ENCODE data around the gene UGT8.
"Not testable (repeated sequence)": the region's sequence is repeated elsewhere in the genome, so short reads cannot be mapped to it uniquely, and the experiment has no call there.

The UGT8 gene, protein sequence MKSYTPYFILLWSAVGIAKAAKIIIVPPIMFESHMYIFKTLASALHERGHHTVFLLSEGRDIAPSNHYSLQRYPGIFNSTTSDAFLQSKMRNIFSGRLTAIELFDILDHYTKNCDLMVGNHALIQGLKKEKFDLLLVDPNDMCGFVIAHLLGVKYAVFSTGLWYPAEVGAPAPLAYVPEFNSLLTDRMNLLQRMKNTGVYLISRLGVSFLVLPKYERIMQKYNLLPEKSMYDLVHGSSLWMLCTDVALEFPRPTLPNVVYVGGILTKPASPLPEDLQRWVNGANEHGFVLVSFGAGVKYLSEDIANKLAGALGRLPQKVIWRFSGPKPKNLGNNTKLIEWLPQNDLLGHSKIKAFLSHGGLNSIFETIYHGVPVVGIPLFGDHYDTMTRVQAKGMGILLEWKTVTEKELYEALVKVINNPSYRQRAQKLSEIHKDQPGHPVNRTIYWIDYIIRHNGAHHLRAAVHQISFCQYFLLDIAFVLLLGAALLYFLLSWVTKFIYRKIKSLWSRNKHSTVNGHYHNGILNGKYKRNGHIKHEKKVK

DNA sequence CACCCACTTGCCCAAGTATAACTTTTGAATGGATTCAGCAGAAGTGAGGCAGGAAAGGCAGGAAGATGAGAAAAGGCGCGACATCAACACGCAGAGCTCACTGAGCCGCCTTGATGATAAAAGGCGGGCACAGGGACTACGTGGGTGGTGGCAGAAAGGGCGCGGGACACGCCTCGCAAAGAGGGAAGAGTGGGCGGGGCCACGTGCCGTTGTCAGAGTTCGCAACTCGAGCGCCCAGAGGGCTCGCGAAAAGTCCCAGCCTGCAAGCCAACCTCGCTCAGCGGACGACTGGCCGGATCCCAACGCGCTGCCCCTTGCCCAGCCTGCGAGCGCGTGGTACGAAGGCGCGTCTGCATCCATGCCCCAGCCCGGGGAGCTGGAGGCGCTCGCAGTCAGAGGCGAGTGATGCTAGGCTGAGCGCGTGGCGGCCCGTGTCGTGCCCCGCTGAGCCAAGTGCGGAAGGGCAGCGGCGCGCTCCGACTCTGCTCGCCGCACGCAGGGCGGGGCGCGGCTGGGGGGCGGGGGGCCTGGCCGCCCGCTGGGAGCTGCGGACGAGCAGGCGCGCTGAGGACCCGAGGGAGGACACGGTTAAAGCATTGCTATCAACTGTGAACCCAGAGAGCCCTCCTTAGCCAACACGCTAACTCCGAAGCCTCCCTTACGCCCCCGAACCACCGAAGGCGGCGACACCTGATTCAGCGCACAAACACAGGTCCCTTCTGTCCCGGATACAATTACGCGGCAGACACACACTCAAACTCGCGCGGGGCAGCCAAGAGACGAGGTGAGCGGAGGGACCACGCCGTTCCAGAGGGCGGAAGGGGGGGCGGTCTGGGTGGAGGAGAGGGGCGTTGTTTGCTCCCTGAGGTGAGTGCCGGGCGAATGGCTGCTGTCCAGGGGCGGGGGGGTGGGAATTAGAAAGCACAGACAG is at the start of gene UGT8:
Gene UGT8, plus strand, starts transcription at position 617 of the 931 bp plus-strand sequence. CDS start 24,074 bp downstream, outside the sequence.
- no peak for DNase-seq (ENCODE audit: low read depth)

DNA sequence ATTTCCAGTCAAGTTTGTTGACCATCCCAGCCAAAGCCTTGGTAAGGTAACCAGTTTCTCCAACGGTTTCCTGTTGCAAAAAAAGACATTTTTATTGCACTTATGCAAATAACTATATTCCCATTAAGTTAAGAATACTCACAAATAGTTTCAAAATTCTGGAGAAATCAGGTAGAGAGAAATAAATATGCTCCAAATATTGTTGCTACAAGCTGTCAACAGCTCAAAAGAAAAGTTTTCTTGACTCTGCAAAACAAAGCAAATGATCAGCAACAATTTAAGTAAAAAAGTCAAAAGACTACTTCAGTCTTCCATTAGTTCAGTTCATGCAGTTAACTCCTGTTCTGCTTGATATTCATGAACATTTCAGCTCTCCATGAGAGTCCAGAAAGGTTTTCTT is 49.0 kb upstream of the UGT8 start:
- DNase-seq (ENCODE audit: low read depth): no peak

DNA sequence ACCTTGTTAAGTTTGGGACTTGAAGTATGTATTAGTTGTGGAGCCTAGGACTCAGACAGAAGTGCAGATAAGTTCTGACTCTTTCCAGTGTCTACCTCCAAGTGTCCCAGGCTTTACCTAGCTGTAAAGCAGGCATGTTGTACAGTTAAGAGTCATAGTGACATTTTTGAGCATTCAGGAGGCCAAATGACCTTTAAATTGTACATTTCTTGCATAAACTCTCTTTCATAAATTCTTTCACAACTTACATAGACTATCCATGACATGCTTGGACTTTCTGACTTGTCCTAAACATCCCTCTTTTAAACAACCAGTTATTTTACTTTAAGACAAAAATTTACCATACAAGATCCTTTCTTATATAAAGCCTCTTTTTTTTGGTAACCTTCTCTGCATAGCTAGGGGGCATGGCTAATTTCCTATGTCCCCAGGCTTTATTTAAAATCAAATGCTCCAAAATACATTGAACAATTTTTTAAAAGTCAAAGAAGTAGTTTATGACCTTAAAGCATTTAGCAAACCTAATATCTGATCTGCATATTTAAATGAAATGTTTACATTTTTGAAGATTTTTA is 40.1 kb upstream of the UGT8 start:
- DNase-seq (ENCODE audit: low read depth): no peak

DNA sequence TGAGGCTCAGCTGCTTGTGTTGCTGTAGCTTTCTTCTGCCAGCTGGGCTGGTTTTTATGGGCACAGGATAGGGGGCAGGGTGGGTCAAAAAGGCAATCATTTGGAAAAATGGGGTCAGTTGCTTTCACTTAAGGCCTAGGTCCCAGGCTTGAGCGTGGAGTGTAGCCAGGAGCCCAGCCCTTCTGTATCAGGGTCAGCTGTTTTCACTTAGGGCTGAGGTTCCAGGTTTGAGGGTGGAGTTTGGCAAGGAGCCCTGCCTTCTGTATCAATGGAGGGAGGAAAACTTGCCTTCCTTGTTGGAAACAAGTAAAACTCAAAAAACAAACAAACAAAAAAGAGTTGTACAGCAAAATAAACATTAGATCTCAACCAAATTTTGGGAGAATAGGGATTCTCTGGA is 37.0 kb upstream of the UGT8 start:
- DNase-seq (ENCODE audit: low read depth): no peak

DNA sequence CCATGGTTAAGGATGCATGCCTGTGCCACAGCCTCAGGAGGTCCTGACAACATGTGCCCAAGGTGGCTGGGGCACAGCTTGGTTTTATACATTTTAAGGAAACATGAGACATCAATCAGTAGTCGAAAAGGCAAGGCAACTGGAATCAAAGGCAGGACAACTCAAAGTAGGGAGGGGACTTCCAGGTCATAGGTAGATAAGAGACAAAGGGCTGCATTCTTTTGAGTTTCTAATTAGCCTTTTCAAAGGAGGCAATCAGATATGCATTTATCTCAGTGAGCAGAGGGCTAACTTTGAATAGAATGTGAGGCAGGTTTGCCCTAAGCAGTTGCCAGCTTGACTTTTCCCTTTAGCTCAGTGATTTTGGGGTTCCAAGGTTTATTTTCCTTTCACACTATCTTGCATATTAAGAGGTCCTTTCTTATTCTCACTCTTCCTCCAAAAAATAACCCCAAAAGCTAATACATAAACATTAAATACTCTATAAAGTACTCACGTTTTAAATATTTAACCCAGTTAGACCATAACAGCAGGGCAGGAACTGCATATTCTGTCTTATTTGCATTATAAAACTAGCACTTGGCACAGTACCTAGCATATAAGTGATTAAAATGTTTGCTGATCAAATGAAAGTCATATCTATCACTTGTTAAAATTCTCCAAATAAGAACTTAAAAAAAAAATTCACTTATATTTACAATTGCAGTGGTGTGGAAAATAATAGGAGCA is 36.3 kb upstream of the UGT8 start:
- no peak for DNase-seq (ENCODE audit: low read depth)

DNA sequence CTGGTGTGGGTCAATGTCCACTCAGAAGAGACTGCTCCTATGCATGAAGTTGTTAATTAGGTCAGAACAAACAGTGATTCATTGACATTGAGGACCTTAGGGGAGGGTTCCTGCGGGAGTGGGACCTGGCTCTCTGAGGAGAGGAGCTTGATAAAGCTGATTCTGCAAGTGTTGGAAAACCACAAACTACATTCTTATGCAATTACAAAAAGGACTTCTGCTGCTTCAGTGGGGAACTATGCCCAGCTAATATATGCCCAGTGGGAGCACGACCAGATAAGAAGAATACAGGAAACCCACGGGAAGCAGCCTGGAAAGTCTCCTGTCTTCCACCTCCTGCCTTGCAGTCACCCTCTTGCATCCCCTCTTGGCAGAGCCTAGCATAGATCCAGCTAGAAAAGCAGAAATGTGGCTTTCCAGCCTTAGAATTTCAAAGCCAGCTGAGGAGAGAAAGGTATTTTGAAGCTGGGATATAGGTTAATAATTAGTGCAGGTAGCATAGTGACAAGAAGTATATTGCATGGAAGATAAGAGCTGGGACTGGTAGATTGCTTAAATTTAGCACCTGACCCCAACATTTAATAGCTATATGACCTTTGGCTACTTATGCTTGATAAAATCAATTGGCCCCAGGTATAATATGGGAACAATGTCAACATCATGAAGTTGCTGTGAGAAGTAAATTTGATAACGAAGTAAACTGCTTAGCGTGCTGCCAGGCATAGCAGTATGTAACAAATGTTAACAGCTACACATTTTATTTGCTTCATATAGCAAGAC is 34.9 kb upstream of the UGT8 start:
- DNase-seq (ENCODE audit: low read depth): no peak

DNA sequence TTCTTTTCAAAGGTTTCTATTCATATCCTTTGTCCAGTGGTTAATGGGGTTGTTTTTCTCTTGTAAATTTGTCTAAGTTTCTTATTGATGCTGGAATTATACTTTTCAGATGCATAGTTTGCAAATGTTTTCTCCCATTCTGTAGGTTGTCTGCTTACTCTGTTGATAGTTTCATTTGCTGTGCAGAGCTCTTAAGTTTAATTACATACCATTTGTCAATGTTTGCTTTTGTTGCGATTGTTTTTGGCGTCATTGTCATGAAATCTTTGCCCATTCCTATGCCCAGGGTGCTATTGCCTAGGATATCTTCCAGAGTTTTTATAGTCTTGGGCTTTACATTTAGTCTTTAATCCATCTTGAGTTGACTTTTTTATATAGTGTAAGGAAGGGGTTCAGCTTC is 21.2 kb upstream of the UGT8 start:
- DNase-seq (ENCODE audit: low read depth): no peak

DNA sequence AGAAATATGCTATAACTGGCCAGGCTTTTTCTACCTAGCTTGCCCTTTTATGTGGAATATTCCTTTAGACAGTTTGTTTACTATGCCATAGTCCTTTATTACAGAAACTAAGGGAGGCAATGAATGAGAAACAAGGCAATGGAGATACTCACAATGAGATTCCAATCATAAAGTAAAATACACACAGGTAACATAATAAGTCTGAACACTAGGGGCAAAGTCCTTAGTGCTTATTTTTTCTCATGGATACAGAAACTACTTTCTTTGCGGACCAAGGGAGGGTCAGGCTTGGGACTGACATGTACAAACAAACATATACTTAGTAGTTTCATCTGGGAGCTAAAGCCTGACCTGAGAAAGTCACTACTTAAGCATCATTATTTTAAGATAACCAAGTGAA is 16.0 kb upstream of the UGT8 start:
- no peak for DNase-seq (ENCODE audit: low read depth)

DNA sequence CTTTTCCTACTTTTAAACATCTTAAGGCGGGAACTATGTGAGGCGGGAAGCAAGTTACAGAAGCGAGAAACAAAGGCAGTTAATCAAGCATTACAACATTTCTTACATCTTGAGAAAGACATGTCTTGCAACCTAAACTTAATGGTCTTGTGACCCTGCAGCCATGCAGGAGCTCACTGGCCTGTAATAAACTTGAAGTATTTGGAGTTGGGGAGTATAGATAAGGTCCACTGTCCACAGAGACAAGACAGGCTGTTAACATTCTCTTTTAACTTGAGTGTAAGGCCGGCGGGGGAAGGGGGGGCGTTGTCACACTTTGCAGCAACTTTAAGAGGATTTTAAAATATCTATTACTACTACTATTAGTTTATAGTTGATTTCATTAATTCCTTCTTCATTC is 10.3 kb upstream of the UGT8 start:
- no peak for DNase-seq (ENCODE audit: low read depth)

DNA sequence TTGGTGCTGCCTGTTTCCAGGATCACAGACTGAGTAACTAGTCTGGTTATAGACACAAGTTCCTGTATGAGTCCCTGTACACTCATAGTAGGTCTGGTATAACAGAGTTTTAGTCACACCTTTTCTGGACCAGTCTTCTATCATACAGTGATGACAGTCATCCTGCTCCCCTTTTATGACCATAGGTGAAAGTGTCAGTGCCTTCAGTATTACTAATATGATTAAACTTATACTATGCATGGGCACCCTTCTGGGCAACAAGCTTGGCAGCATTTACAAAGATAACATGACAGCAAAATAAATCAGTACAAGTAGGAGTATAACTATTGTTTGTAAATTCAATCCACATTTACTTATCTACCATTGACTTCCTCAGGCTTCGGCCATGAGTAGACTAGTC is 8.2 kb upstream of the UGT8 start:
- not testable (repeated sequence) for DNase-seq (ENCODE audit: low read depth)

DNA sequence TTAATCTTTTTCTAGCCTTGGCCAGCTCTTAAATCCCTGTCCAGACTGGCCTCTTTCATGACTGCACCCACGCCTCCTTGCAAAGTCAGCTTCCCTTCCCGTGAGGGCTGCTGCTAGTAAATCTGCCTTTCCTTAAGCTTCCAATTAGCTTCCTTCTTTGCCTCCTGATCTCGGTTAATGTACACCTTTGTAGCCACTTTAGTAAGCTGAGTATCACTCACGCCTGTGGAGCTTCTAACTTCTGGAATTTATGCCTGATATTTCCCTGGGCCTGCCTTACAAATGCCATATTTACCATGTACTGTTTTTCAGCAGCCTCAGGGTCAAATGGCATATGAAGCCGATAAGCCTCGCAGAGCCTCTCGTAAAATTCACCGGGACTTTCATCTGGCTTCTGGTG is 5.1 kb upstream of the UGT8 start:
- DNase-seq (ENCODE audit: low read depth): no peak

DNA sequence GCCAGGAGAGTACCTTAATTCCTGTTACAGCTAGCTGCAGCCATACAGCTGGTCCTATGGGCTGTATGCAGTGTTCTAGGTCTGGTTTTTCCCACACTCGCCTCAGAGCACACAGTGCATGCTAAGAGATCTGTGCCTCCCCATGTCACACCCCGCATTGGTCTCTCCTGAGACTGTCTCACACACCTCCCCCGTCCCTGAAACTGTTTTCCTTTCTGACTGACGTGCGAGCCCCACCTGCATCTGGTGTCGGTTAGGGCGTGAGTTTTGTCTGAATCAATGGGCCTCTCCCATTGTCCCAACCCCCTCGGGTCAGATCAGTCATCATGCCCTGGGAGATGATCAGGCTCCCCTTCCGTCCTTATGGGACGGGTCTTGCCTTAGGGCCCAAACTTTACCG is 3.4 kb upstream of the UGT8 start:
- DNase-seq (ENCODE audit: low read depth): no peak

DNA sequence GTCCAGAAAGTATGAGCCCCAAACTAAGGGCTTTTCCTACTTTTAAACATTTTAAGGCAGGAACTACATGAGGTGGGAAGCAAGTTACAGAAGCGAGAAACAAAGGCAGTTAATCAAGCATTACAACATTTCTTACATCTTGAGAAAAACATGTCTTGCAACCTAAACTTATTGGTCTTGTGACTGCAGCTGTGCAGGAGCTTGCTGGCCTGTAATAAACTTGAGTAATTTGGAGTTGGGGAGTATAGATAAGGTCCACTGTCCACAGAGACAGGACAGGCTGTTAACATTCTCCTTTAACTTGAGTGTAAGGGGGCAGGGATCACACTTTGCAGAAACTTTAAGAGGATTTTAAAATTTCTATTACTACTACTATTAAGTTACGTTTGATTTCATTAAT is 2.7 kb upstream of the UGT8 start:
- no peak for DNase-seq (ENCODE audit: low read depth)

DNA sequence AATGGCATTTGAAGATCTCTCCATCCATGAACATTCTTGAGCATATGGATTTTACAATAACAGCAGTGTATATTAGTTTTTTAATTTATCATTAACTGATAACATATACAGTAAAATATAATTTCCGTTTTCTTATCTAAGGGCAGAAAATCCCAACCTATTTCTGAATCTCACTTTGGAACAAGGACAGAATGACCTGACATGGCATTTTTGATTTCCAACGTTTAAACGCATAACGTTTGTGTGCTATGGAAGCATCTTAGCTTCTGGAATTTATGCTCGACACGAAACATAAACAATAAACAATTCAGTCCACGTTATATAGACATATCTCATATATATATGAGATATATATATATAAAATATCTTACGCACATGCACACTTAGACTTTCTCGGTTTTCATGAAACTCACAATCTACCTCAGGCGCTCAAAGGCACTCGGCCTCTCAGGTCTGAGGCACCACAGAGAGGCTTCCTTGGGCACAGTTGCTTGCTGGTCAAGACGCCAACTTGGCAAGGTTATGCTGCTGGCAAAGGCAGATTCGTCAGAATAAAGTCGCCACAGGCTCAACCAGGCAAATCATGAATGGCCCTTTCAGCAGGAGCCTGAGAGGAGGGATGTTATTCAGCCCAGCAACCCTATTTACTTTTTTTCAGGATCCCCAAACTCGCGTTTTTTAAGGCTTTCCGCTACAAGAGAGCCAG is 1.0 kb upstream of the UGT8 start:
- no peak for DNase-seq (ENCODE audit: low read depth)

DNA sequence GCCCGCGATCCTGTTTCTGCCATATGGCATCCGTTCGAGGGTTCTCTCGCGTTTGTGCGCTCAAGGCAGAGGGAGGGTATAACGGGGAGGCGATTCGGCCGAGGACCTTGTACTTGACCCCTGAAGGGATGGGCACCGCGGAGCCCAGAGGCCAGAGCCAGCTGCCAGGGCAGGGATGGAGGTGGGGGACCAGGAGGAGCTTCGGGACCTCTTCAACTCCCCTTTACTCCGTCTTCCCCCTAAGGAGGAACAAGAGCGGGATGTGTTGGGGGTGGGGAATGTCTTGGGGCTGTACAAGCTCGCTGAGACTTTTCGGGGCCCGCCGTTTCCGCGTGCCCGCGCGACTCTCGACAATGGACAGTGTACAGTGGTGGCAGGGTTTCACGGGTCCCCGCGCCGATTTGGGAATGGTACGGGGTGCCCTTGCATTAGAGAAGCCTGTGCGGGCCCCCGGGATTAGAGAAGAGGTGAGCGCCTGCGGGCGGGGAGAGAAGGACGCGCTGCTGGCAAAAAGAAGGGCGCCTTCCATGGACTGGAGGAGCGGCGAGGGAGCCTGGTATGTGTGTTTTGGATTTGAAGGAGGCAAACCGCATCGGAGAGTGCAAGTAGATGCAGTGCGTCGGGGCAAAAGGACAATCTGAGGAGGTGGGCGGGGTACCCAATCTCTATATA is 760 bp downstream of the UGT8 start:
- no peak for DNase-seq (ENCODE audit: low read depth)

DNA sequence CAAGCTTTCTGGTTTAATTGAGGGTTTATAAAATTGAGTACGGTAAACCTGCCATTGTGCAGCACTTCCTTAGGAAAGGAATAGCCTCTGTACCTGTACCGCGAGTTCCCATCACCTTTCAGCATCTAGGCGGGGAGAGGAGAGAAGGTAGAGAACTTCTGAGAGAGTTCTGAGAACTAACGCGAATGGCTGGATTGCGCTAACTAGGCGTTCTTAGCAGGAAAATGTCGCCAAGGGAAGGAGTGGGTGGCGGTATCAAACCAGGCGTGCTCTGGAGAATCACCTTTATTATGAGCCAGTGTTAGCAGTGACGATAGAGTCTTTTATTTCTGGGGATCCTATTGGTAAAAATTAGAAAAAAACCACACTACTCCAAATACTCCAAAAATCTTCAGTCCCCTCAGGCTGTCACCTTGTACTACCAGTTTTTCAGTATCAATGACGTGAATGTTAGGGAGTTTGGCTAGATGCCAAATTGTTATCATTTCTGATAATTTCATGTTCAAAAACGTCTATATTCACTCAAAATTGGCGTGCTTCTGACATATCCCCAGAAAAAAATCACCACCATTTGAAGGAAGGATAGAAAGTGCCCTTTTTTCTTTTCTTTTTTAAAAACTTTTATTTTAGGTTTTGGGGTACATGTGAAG is 1.4 kb downstream of the UGT8 start:
- no peak for DNase-seq (ENCODE audit: low read depth)

DNA sequence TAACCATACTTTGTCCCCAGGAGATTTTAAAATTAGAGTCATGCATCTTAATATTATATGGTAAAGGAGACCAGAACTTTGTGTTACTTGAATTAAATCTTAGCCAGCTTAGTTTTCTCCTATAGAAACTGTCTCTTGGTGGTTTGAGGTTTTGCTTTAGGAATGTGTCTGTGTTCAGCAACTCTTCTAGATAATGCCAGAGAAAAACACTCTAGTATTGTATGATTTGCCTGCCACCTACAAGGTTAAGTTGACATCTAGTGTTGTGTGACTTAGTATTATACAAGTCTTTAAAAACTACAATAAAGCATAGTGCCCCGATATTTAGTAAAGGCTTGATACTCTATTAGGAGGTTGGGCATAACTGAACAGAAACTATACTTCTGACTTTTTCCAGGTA is 2.1 kb downstream of the UGT8 start:
- DNase-seq (ENCODE audit: low read depth): no peak

DNA sequence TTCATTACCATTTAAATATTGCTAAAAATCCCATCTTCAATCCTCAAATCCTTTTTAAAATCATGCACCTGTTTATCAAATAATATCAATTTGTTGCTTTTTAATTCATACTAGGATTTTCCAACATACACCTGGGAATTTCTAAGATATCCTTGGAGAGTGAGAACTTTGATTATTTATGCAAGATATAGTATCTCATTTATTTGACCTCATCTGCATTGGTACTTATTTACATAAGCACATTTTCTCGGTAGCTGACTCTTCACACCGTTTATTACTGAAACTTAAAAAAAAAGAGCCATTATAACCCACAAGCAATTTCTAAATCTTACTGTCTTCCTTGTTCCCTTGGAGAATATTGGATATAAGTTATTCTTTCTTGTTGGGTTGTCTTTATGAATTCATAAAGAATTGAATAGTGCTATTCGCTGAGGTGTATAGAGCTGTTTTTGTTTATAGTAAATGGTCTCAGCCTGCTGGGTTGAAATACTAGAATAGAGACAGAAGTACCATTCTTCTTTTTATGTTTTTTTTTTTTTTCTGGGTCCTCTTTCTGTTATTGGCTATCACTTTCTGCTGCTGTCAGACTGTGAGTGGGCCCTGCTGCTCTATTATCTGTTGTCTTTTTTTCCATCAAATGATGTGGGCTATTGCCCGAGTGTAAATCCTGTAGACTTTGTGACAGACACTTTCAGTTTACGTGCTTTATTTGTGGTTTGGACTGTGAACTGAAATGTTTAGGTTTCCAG is 2.9 kb downstream of the UGT8 start:
- DNase-seq (ENCODE audit: low read depth): no peak

DNA sequence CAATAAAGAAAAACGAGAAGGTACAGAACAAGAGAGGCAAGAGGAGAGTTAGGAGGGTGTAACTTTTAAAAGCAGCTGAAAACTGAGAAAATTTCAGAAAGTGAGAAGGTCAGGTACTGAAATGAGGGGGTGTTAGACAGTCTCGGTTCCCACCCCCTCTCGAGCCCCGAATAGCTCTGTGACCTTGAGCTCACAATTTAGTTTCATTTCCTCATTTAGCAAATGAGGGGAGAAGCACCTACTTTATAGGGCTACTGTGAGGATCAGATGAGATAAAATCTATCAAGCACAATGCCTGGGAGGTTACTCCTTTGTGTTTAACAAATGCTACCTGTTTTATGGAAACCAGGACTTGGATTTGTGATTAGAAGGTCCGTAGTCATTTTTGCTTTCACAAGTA is 4.9 kb downstream of the UGT8 start:
- no peak for DNase-seq (ENCODE audit: low read depth)

Measured in activated gamma-delta T cell treated with anti-CD3 and anti-CD28 coated beads, Interleukin-2, amount 50 U/mL, for 16 hours (primary cell).